HTR-8/SVneo (cell line): ENCODE data around the gene IGF1.
A peak's percentile ranks its signal among the peaks of the same experiment; 100 is the strongest.

ENCODE experiments used
- DNase-seq: peaks from one replicate; pipeline ENCODE4 v3.0.0; 2011; ENCODE audit warnings: low spot score, mixed read lengths; ENCODE audit not compliant: insufficient read length
- FAIRE-seq: peaks from 2 replicates; lab custom pipeline; 2011; peaks lifted over from hg19 to GRCh38; lab: Jason Lieb, UNC

IGF1 gene

GRCh38 chr12:102435827-102436436 is 44.4 kb downstream of the IGF1 start:
- FAIRE-seq (no peak), DNase-seq (no peak)

DNA sequence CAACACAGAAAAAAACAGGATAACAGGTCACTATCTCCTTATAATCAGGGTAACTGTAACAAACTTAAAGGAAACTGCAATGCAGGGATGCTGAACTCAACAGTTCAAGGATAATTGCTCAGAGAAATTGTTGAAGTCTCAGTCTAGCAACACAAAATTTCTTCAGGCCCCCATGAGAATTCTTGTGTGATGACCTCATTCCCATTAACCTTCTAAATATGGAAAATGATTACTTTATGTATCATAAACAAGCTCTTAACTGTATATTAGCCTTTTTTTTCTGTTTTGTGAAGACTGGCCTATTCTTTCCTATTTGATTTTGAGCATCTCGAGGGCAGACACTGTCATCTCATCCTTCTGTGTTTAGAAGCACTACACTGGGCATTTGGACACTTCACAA is 47.1 kb downstream of the IGF1 start:
- DNase-seq (no peak), FAIRE-seq (no peak)

GRCh38 chr12:102430661-102431060 is 49.7 kb downstream of the IGF1 start:
- FAIRE-seq (no peak), DNase-seq (no peak)

GRCh38 chr12:102429211-102430154 is 50.9 kb downstream of the IGF1 start:
- FAIRE-seq (no peak), DNase-seq (no peak)

DNA sequence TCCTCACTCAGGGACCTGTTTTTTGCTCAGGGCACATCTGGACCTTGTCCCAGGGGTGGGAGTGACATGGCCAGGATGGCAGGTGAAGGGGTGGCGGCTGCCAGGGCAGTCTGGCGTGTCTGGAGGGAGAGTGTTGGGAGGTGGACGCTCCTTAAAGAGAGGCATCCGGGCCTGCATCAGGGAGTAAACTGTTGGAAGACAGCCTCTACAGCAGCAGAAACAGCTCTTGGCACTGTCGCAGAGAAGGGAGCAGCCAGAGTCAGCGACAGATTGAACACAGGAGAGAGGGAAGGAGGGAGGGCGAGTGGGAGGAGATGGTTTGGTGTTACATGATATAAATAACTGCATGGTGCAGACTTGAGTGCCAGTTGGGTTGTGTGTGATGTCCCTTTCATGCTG is 52.8 kb downstream of the IGF1 start:
- peak; percentile 13 for FAIRE-seq
- DNase-seq: no peak

GRCh38 chr12:102426599-102427542 is 53.5 kb downstream of the IGF1 start:
- no peak for DNase-seq
- FAIRE-seq: no peak

GRCh38 chr12:102425109-102426039 is 55.0 kb downstream of the IGF1 start:
- DNase-seq (no peak), FAIRE-seq (no peak)

- FAIRE-seq (no peak), DNase-seq (no peak)
Measured at GRCh38 chr12:102423462-102423861, 56.9 kb downstream of the IGF1 start.

GRCh38 chr12:102421802-102422583 is 58.4 kb downstream of the IGF1 start:
- DNase-seq: no peak
- no peak for FAIRE-seq

DNA sequence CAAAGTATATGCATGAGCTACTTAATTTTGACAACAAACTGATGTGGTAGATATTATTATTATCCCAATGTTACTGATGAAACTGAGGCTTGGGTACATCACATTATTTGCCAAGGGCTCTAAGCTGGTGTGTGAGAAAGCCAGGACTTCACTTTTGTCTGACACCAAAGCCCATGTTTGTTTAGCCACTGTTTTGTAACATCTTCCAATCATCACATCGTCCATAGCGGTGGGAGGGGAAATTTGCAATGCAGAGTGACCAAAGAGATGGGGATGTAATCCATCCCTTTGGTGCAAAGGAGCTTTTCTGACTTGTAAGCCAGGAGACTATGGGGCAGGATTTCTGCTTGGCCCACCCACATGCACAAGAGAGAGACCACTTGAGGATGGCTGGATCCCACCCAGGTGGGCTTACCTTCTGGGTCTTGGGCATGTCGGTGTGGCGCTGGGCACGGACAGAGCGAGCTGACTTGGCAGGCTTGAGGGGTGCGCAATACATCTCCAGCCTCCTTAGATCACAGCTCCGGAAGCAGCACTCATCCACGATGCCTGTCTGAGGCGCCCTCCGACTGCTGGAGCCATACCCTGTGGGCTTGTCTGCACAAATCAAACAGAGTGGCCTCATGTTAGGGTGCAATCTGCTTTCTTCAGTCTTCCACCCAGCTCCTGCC is 61.1 kb downstream of the IGF1 start:
- no peak for DNase-seq
- no peak for FAIRE-seq

GRCh38 chr12:102417055-102417454 is 63.3 kb downstream of the IGF1 start:
- no peak for DNase-seq
- no peak for FAIRE-seq

DNA sequence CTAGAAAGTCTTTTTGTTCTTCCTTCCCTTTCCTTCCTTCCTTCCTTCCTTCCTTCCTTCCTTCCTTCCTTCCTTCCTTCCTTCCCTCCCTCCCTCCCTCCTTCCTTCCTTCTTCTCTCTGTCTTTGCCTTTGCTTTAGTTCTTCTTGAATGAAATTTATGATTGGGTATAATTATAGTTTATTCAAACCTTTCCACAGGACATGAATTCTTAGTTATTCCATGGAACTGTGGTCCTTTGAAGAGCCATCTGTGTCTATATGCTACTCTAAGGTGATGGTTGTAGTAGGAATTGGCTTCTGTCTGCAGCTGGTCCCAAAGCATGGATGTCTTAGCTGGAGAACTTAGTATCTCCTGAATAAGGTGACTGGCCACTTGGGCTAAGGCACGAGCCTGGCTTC is 64.8 kb downstream of the IGF1 start:
- FAIRE-seq (no peak), DNase-seq (no peak)

GRCh38 chr12:102413396-102413795 is 67.0 kb downstream of the IGF1 start:
- FAIRE-seq (no peak), DNase-seq (no peak)

GRCh38 chr12:102410511-102410910 is 69.9 kb downstream of the IGF1 start:
- DNase-seq: no peak
- no peak for FAIRE-seq

- no peak for FAIRE-seq
- no peak for DNase-seq
Measured at GRCh38 chr12:102408487-102409297, 71.7 kb downstream of the IGF1 start.

DNA sequence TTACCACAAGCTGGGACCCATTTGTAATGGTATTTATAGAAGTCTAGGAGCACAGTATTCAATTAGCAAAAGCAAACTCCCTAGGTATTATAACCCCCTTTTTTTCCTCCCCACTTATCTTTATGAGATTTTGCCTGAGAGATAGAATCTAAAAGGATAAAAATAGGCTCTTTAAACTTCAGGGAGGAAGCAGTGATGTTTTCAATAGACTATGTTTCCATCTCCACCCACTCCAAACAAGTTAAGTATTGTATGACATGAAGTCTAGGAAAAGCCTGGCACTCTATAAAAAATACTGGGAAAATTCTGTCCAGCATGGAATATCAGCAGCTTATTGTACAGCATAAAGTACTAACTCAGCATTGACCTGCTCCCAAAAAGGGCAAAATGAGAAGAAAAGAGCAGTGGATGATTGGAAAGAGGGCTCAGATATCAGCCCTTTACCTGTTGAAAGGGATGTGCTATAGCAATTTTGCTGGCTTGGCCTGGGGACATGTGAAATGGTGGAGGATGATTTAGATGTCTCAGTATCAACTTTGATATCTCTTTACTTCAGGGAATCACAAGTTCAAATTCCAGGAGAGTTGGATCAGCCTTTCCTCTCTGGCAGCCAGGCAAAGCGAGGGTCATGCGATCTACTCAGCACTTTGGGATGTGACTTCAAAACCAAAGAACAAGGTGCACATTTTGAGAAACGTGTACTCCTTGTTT is 72.4 kb downstream of the IGF1 start:
- FAIRE-seq (no peak), DNase-seq (no peak)
